H1 (cell line): Measurements from ENCODE around the gene RFNG. TPM values are rescaled to one million over a fixed set of nuclear protein-coding genes. Genes with fewer than 3 reads are reported as not detected.

Experiments used
- CTCF ChIP-seq, 3 experiments: IDR thresholded peaks; 1 replicate in 2 of 3; 2 replicates in 1 of 3; pipeline versions ENCODE4 v1.5.1 to v1.6.1; 2011; ENCODE audit warnings: low read length in 3 of 3, mild to moderate bottlenecking in 3 of 3, inconsistent platforms in 2 of 3, low read depth in 1 of 3, moderate library complexity in 1 of 3; ENCODE audit not compliant: insufficient read depth in 1 of 3; ENCODE audit errors: control extremely low read depth in 1 of 3
- polyA plus RNA-seq, 7 experiments: library from polyadenylated mRNA; depleted of rRNA in 3 of 7; stranded (reverse) in 5 of 7; unstranded in 2 of 7; fragments of >200 nt in 5 of 7; fragments of 200-250 nt in 2 of 7; gene quantifications; 1 replicate in 5 of 7; 2 replicates in 1 of 7; 4 replicates in 1 of 7; pipeline versions ENCODE4 v1.2.1 to v1.2.3, GENCODE V29; 2011 to 2013; ENCODE audit warnings: missing spikeins in 2 of 7, mixed read lengths in 2 of 7
- total RNA-seq: library from RNA; stranded (reverse); fragmentation: NEBNext Ultra II Directional; extraction: Animal tissue kit (Norgen Biotek cat#: 25700); gene quantifications from 2 replicates; pipeline ENCODE4 v1.2.1, GENCODE V29; 2021

RFNG gene
- total and polyA plus RNA-seq, 2 of the 8 experiments (the other 6 are each of a cell fraction or from before 2014, with no cell fraction given) = 26.7 to 28.4 TPM

- peak; percentile 87 to 94 (median 87) for TF ChIP-seq CTCF (IDR thresholded peaks at IDR 0.05; ENCODE audit: control extremely low read depth in 1 of 3, insufficient read depth in 1 of 3, low read depth in 1 of 3, low read length in 3 of 3)
- TF ChIP-seq, all 59 proteins: peak for 6
Measured at GRCh38 chr17:82019690-82020571, 31.7 kb downstream of the RFNG start (continued).
